Myocyte (in vitro differentiated cells): ENCODE data around the gene MPDZ. TPM values are rescaled to one million over a fixed set of nuclear protein-coding genes. Genes with fewer than 3 reads are reported as not detected.

Source experiments
- DNase-seq: peaks from one replicate; pipeline ENCODE4 v3.0.0-alpha.2; 2012; ENCODE audit warnings: low read depth
- polyA plus RNA-seq: library from polyadenylated mRNA; unstranded; fragments of >200 nt; gene quantifications from one replicate; pipeline ENCODE4 v1.2.1, GENCODE V29; 2012; ENCODE audit warnings: missing spikeins
- total RNA-seq: library from RNA; depleted of rRNA; stranded (reverse); fragments of >200 nt; gene quantifications from 2 replicates; pipeline ENCODE4 v1.2.3, GENCODE V29; 2014

The MPDZ gene, protein sequence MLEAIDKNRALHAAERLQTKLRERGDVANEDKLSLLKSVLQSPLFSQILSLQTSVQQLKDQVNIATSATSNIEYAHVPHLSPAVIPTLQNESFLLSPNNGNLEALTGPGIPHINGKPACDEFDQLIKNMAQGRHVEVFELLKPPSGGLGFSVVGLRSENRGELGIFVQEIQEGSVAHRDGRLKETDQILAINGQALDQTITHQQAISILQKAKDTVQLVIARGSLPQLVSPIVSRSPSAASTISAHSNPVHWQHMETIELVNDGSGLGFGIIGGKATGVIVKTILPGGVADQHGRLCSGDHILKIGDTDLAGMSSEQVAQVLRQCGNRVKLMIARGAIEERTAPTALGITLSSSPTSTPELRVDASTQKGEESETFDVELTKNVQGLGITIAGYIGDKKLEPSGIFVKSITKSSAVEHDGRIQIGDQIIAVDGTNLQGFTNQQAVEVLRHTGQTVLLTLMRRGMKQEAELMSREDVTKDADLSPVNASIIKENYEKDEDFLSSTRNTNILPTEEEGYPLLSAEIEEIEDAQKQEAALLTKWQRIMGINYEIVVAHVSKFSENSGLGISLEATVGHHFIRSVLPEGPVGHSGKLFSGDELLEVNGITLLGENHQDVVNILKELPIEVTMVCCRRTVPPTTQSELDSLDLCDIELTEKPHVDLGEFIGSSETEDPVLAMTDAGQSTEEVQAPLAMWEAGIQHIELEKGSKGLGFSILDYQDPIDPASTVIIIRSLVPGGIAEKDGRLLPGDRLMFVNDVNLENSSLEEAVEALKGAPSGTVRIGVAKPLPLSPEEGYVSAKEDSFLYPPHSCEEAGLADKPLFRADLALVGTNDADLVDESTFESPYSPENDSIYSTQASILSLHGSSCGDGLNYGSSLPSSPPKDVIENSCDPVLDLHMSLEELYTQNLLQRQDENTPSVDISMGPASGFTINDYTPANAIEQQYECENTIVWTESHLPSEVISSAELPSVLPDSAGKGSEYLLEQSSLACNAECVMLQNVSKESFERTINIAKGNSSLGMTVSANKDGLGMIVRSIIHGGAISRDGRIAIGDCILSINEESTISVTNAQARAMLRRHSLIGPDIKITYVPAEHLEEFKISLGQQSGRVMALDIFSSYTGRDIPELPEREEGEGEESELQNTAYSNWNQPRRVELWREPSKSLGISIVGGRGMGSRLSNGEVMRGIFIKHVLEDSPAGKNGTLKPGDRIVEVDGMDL (N-terminal part only)
- total RNA-seq: 31.2 and 33.1 TPM in 2 replicates
- 14.4 TPM for polyA plus RNA-seq

DNA sequence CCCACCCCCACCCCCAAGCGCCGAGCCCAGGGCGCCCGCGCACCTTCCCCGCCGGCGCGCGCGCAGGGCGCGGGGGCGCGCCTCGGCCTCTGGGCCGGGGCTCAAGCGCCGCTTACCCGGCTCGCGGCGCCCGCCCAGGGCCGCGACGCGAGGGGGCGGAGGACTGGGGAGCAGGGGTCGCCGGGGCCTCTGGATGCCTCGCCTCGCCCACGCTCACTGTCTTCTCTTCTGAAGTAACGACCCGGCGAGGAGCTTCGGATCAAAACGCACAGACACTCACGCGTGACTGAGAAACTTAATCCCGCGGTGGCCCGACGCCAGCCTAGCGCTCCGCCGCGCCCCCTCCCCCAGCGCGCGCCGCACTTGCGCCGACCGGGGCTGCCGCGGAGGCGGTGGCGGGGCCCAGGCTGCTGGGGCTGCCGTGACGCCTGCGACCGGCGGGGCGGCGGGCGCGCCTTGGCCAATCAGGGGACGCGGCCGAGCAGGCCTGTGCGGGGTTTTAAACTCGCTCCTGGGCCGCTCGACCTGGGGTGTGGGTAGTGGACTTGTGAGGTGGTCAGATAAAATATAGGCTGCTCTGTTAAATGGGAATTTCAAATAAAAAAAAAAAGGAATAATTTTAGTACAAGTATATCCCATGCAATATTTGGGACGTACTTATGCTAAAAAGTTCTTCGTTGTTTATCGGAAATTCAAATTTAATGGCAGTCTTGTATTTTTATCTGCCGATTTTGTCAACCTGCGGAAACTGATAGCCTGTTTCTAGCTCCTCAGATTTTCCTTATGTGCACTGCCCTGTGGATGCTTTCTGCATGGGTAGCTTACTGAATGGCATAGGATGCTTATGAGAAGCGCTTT, at the start of gene MPDZ:
Gene MPDZ, minus strand, starts transcription at position 409 of the 858 bp plus-strand sequence. CDS start 29,377 bp downstream, outside the sequence.
- DNase-seq: peak; percentile 71

DNA sequence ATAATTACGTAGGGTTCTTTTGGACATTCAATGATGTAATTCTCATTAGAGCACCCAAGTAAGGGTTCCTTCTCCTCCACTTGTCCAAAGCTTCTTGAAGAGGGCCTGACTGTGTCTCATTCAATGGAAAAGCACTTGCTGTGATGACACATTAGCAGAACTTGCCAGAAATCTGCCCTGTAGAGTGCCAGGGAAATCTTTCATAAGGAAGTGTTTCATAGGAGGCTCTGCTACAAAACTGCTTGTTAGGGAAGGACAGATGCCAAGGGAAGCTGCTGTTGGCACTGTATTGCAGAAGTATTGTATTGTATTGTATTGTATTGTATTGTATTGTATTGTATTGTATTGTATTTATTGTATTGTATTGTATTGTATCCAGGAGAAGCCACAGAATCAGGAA, 45.5 kb upstream of the MPDZ start:
- DNase-seq: peak; percentile 5

DNA sequence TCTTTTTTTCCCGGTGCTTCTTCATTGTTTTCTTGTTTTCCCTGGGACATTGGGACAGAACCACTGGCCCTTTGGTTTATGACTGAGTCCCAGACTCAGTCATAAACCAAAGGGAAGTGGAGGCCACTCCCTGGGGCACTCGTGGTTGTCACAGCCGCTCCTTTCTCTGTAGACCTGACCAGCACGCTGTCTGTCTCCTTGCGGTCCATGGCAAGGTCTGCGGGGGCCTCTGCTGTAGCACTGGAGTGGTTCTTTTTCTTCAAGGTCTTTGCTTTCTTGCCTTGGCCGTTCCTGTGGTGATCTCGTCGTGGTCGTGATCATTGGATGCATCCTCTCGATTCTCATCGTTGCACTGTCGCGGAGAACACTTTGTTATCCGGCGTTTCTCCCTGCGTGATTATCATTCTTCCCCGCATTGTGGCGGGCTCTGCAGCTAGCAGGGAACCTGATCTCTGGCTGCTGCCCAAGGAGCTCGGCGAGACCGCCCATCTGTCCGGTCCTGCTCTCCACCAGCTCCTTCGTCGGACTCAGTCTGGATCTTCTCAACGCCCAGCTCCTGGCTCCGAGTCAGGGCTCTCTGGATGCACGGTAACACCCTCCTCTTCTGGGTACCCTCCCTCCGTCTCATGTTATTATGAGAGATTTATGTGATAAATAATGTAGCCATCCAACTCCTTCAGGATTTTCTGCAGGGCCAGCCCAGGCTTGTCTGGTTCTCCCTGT, 43.5 kb upstream of the MPDZ start:
- no peak for DNase-seq

DNA sequence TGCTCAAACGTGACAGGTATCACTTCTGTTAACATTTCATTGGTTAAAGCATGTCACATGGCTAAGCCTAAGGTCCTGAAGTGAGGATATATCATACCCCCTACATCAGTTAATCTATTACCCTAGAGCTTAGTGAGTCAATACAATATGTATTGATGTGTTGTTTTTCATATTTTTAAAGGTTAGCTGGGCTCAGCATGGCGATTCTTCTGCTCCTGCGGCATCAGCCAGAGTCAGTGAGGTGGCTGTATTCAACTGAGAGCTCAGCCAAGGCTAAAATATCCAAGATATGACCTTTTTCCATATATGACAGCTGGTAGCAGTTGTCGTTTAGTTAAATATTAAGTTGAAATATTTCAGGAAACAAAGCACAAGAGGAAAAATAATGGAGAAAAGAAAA, 38.5 kb upstream of the MPDZ start:
- no peak for DNase-seq

DNA sequence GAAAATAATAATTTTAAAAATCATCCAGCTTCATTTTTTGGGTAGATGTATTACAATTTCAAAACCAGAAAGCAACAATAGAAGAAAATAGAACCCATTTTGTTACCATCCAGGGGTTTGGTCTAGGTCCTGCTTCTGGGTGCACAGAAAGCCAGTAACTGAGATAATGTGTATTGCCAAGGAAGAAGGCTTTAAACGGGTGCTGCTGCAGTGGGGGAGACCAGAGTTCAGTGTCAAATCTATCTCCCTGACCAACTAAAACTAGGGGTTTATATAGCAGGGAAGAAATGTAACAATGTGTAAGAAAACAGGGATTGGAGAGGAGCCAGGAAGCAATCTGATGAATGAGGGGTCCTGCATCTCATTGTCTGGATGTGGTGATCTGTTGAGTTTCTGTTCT, 17.5 kb upstream of the MPDZ start:
- DNase-seq: no peak

DNA sequence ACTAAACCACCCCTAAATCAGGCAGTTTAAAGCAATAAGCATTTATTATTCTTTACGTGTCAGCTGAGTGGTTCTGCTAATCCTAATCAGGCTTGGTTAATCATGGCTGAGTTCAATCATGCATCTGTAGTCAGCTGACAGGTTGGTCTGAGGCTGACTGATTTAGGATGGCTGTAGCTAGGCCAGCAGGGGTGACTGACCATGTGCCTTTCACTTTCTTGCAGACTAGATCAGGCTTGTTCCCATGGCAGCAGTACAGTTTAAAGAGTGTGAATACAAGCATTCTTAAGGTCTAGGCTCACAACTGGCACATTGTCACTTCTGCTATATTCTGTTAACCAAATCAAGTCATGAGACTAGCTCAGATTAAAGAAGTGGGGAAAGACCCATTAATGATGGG, 16.1 kb upstream of the MPDZ start:
- no peak for DNase-seq

DNA sequence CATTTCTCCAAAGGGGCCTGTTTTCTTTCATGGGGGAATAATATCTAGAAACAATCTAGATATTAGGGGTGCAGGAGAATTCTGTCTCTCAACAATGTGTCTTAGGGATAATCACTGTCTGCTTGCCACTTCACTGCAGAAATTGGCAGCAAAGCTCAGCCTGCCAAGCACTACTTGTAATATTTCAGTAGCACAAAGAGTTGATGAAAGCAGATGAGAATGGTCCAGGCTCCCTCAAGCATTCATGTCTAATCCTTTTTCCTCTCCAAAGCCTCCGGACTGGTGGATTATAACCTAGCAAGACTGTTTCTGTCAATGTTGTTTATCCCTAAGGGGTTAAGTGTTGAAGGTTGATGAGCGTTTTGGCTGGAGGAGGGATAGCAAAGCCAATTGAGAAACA, 13.3 kb upstream of the MPDZ start:
- no peak for DNase-seq

DNA sequence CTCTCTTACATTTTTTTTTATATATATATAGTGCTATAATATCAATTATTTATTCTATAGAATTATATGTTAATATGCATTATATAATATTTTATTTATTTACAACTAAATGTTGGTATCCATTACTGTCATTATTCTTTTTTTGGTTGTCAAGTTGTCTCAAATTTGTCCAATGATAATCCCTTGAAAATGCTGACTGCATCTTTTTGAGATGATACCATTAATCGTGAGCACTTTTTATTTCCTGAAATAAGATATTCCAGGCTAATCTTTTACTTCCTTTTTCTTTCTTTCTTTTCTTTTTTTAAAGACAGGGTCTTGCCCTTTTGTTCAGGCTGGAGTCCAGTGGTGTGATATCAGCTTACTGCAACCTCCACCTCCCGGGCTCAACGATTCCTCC, 12.7 kb upstream of the MPDZ start:
- no peak for DNase-seq

DNA sequence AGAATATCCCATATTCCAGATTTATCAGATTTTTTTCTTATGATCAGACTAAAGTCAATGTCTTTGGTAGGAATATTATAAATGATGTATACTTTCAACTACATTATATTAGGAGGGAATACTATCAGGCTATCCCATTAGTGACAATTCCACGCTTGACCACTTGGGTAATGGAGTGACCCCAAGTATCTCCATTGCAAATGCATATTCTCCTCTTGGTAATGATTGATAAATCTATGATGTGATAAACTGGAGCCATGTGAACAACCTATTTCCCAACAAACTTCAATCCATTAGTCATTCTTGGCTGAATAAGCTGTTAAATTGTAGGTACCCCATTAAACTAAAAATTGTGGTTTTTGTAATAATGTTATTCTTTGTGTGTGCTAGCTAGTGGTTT, 12.2 kb upstream of the MPDZ start:
- DNase-seq: no peak

DNA sequence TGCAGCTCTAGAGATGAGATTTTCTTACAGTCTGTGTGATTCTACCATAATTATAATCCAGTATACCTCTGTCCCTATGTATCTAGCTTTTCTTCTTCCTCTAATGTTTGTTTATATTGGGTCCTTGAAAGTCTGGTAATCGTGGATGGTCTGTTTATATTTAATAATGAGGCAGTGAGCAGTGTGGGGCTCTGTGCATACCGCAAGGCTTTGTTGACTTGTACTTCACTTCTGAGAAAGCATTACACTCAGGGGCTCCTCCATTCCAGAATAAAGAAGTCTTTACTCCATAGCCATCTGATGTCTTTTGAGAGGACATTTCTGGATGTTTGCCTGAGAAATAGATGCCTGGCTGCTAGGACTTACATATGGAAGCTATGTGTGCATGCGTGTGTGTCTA, 4.5 kb upstream of the MPDZ start:
- no peak for DNase-seq

DNA sequence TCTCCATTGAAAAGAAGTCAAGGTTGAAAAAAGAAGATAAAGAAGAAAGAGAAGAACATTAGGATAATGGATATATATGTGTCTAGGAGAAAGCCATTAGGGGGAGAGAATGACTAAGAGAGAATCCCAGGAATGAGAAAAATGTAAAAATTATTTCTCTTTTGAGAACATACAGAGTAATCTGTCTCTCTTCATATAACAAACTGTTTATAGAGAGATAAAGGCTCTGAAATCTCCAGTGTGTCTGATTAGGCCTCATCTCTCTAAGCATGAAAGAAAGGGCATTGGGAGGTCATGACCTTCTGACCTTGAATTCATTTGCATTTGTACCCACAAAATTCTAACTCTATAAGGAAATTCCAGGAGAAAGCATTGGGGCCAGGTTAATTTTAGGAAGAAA, 3.5 kb upstream of the MPDZ start:
- no peak for DNase-seq

DNA sequence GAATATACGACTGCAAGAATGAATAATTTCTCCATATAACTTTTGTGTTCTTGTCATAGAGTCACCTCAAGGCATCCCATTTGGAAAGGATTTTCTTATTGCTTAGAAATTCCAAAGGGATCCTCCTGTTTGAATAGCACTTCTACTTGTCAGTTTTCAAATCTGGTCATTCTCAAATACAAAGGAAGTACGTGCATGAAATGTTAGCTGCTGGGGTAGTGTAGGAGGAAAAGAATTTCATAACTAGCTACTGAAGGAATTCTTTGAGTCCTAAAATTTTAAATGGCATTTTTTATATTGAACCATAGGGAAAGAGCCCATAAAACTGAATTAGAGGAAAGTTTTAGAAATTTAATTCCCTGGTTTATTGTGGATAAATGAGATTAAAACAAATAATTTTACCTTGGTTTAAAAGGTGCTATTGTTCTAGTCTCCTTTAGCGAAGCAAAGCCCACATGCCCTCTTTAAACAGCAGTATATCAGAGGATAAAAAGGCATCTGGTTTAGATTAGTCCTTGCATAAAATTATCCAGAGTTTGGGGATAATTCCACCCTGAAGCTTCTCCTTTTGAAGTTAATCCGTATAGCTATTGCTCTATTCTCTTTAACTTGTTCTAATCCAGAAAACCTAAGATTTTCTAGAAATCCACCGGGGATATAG, 2.0 kb upstream of the MPDZ start:
- DNase-seq: no peak

DNA sequence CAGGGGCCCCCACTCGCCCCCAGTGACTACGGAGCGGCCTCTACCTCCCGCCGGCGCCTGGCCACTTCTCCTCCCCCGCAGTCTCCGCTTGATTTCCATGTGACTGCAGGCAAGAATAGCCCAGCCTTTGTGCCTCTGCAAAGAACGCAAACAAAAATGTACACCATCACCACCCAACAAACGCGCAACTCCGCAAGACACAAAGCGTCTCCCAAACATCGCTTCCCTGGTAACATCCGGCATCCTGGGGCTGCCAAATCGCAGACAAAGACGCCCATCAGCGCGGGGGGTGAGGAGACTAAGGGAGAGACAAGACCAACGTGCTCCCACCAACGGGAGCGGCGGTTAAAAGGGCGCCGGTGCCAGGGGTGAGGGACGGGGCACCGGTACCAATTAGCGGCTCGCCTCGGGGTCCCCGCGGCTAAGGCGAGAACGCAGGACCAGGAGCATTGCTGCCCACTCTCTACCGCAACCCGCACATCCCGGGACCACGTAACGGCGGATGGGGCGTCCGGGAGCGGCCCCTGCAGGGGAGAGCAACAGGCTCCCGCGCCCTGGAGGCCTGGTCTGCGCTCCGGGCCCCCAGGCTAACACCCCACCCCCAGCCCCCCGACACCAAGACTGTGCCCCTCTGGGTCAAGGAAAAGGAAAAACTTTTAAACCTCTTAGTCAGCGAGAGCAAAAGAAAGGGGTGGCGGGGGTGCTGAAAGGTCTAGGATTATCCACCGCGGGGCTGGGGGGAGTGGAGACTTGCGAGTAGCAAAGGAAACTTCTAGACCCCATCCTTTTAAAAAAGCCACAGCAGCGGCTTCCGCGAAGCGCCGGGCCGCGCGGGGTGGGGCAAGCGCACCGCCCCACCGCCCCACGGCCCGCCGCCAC, 885 bp downstream of the MPDZ start:
- peak; percentile 62 for DNase-seq

DNA sequence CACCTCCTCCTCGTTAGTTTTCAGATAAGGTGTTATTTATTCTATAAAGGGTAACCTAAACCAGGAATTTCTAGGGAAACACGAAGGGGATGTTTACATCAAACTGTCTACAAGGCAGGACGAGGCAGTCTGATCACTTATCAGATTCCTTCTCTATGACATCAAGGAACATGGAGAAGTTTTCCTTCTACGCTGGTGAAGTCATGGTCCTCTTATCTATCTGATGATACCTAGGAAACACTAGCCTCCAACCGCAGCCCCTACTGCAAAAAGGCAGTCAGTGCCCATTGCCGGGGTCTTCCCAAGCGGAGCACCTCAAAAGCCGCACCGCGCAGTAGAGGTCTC, 1.5 kb downstream of the MPDZ start:
- DNase-seq: no peak

DNA sequence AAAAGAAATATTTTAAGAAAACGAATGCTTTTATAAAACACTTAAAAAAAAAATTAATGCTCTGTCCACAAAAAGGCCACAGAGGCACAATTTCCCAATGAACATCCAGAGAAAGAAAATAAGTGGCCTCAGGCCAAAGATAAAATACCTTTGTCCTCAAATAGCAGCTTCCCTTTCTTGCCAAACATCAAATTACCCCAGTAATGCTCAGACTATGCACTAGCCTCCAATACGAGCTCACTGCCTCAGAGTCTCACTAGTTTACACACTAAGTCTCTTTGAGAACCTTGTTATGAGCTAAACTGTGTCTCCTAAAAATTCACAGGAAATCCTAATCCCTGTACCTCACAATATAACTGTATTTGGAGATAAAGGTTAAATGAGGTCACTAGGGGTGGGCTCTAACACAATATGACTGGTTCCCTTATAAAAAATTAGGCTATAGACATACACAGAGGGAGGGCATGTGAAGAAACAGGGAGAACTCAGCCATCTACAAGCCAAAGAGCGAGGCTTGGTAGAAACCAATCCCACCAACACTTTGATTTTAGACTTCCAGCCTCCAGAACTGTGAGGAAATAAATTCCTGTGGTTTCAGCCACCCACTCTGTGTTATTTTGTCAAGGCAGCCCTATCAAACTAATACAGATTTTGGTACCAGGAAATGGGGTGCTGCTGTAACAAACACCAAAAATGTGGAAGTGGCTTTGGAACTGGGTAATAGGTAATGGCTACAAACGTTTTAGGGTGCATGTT, 4.4 kb downstream of the MPDZ start:
- DNase-seq: no peak

DNA sequence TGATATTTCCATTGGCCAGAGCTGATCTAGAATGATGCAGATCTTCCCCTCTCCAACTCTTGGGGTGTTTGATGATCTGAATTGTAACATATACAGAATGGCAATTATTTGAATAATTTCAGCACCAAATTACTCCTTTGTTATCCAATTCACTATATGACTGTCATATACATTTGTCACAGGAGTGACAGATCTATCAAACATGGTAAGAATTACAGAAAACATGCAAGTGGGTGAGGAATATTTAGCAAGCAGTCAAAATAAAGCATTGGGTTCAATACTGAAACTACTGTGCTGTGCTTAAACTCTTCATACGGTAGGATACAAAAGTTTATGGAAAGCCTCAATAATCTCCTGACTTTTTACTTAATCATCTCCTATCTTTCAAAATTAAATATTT, 8.8 kb downstream of the MPDZ start:
- DNase-seq: no peak

DNA sequence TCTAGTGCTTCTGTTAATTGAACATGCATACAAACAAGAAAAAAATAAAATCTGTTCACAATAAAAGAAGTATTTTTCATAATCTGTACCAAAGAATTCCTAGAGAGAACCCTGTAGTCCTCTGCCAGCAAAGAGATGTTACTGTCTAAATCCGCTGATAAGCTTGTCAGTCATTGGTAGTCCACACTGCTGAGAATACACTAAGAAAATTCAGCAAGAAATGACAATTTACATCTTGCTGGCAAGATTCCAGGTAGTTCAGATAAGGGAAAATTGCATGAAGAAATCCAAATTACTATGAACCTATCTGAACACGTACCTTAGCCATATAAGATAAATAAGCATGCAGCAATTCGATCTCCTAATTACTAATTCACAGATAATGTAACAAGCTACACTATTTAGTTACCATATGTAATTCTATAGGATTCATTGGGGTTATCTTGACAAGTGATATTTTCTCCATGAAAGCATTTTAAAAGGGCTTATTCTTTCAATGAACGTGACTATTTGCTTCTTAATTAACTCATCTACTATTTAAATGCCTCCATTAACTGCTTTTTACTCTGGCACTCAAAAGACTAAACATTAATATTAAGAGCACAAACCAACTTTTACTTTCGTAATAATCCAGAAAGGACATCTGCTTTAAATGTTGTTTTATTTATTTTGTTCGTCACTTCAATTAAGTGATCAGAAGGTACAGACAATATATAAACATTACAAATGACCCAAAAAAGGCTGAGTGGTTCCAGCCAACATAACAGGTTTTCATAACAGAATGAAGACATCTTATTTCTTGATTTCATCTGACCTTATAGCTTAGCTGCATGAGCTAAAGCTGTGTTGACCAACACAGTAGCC, 9.7 kb downstream of the MPDZ start:
- no peak for DNase-seq
